SIG-M5 (cell line): Measurements from ENCODE around the gene SART1.
"Not testable (repeated sequence)": the region's sequence is repeated elsewhere in the genome, so short reads cannot be mapped to it uniquely, and the experiment has no call there.

Experiments
- DNase-seq: peaks from one replicate; lab custom pipeline; 2025; lab: John Stamatoyannopoulos, UW

SART1 gene

GRCh38 chr11:65934014-65934413 lies 27.5 kb upstream of the SART1 start:
- DNase-seq: no peak

- no peak for DNase-seq
Measured at GRCh38 chr11:65937766-65938165, 23.8 kb upstream of the SART1 start.

GRCh38 chr11:65941720-65942310 lies 19.7 kb upstream of the SART1 start:
- no peak for DNase-seq

GRCh38 chr11:65942531-65942930 lies 19.0 kb upstream of the SART1 start:
- DNase-seq: no peak

- no peak for DNase-seq
Measured at GRCh38 chr11:65944191-65944590, 17.3 kb upstream of the SART1 start.

- no peak for DNase-seq
Measured at GRCh38 chr11:65944767-65945166, 16.8 kb upstream of the SART1 start.

GRCh38 chr11:65945430-65945911 lies 16.1 kb upstream of the SART1 start, which contains the start of gene TSGA10IP:
TSGA10IP (plus strand) TSS chr11:65945480; CDS start chr11:65945676, 196 bp downstream.
- no peak for DNase-seq

GRCh38 chr11:65945941-65946558 lies 15.5 kb upstream of the SART1 start:
- no peak for DNase-seq

- DNase-seq: no peak
Measured at GRCh38 chr11:65946655-65947054, 14.9 kb upstream of the SART1 start.

GRCh38 chr11:65947133-65947532 lies 14.4 kb upstream of the SART1 start:
- DNase-seq: no peak

GRCh38 chr11:65947603-65948125 lies 13.9 kb upstream of the SART1 start:
- no peak for DNase-seq

- DNase-seq: not testable (repeated sequence)
Measured at GRCh38 chr11:65950711-65951110, 10.8 kb upstream of the SART1 start.

GRCh38 chr11:65951641-65952040 lies 9.9 kb upstream of the SART1 start:
- not testable (repeated sequence) for DNase-seq

GRCh38 chr11:65952052-65952521 lies 9.4 kb upstream of the SART1 start:
- no peak for DNase-seq

GRCh38 chr11:65953471-65953870 lies 8.1 kb upstream of the SART1 start:
- no peak for DNase-seq

GRCh38 chr11:65954771-65955170 lies 6.8 kb upstream of the SART1 start:
- DNase-seq: no peak

GRCh38 chr11:65958291-65958690 lies 3.2 kb upstream of the SART1 start:
- DNase-seq: no peak

- no peak for DNase-seq
Measured at GRCh38 chr11:65958774-65959420, 2.6 kb upstream of the SART1 start.

GRCh38 chr11:65960824-65961266 lies 689 bp upstream of the SART1 start:
- no peak for DNase-seq

- no peak for DNase-seq
Measured at GRCh38 chr11:65962141-65962564, 619 bp downstream of the SART1 start.

GRCh38 chr11:65964906-65965305 lies 3.4 kb downstream of the SART1 start:
- DNase-seq: no peak

GRCh38 chr11:65965986-65966762 lies 4.6 kb downstream of the SART1 start:
- no peak for DNase-seq
